Activated CD4-positive, alpha-beta T cell treated with anti-CD3 and anti-CD28 coated beads, Interleukin-2, amount 10 ng/mL, durations not matched to agents 24 days and 14 days (primary cell): ENCODE results near the gene PTPN7. TPM values are rescaled to one million over a fixed set of nuclear protein-coding genes. Genes with fewer than 3 reads are reported as not detected.
A peak's percentile ranks its signal among the peaks of the same experiment; 100 is the strongest.
"Not testable (repeated sequence)": the region's sequence is repeated elsewhere in the genome, so short reads cannot be mapped to it uniquely, and the experiment has no call there.

ENCODE experiments used
- DNase-seq: peaks from one replicate; pipeline ENCODE4 v3.0.0; 2022
- H3K27ac Mint-ChIP-seq: one replicate; pipeline ENCODE4 v1.8.0; 2022; ENCODE audit warnings: mild to moderate bottlenecking, mixed read lengths
- H3K27me3 Mint-ChIP-seq: one replicate; pipeline ENCODE4 v1.8.0; 2022; ENCODE audit warnings: mixed read lengths
- H3K36me3 Mint-ChIP-seq: one replicate; pipeline ENCODE4 v1.8.0; 2022; ENCODE audit warnings: low read depth, mild to moderate bottlenecking, mixed read lengths
- H3K4me1 Mint-ChIP-seq: one replicate; pipeline ENCODE4 v1.8.0; 2021; ENCODE audit warnings: mixed read lengths
- H3K4me3 Mint-ChIP-seq: one replicate; pipeline ENCODE4 v1.8.0; 2022; ENCODE audit warnings: mild to moderate bottlenecking, moderate library complexity, mixed read lengths
- H3K9me3 Mint-ChIP-seq: one replicate; pipeline ENCODE4 v1.8.0; 2021; ENCODE audit warnings: mixed read lengths
- intact Hi-C: fragments of 100-400 bp; cut with micrococcal nuclease; formaldehyde crosslinking; loops from one replicate; pipeline ENCODE4 v1.15.1; 2023
- total RNA-seq: library from RNA; stranded (reverse); gene quantifications from 2 replicates; pipeline ENCODE4 v1.2.3, GENCODE V29; 2022

Gene PTPN7
- total RNA-seq, 1 donor from 2014 or later = 478 TPM

DNA sequence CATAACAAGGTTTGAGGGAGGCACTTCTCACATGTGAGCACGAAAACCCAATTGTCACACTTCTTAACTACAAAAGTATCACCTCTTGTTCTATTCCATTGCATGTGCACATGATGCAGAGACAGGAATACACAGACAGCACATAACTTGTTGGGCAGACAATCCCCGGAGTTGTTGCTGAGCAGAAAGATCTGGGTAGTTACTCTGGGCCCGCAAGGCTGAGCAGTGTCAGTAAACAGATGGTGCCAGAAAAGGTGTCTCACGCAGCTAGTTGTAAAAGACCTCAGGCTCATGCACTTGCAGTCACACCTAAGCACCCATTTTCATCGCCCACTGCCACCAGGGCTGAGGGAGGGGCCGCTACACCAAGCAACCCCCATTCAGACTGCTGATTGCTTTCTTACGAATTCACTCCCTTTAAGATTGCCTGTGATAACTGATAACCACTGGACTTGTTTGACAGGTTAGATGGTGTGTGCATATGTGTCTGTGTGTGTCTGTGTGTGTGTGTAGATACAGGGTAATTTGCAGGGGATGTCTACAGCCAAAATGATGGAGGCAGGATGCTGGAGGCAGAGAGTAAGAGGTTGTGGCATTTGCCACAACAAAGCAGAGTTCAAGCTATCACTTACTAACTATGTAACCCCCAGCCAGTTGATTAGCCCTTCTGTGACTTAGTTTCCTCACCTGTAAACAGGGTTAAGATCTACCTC is 37.4 kb upstream of the PTPN7 start:
- Mint-ChIP-seq H3K4me1 (peaks cover 4% of the 10 kb centered on the region), H3K27ac (no peak overlapping the region), H3K27me3 (peaks cover 51% of the 10 kb centered on the region), H3K9me3 (no peaks in the 10 kb centered on the region), H3K4me3 (no peak overlapping the region), H3K36me3 (no peaks in the 10 kb centered on the region)
- intact Hi-C loops = no loop called here
- DNase-seq = no peak

DNA sequence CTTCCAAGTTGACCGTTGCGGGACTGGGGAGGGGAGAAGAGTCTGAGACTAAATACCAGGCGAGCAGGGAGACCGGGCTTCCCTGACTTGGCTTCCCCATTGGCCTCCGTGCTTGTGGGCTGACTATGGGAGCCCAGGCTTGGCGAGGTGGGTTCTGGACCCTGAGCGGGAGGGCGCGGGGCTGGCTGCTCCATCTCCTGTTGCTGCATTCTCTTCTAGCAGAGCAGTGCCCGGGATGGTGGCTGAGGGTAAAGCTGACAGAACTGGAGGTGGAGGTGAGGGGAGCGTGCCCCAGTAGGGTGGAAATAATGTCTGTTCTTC is 33.9 kb upstream of the PTPN7 start:
- Mint-ChIP-seq H3K36me3 (no peaks in the 10 kb centered on the region), H3K4me3 (no peak overlapping the region), H3K9me3 (no peaks in the 10 kb centered on the region), H3K27ac (no peak overlapping the region), H3K27me3 (peaks cover 44% of the 10 kb centered on the region), H3K4me1 (peaks cover 4% of the 10 kb centered on the region)
- no peak for DNase-seq
- intact Hi-C loops = no loop called here

DNA sequence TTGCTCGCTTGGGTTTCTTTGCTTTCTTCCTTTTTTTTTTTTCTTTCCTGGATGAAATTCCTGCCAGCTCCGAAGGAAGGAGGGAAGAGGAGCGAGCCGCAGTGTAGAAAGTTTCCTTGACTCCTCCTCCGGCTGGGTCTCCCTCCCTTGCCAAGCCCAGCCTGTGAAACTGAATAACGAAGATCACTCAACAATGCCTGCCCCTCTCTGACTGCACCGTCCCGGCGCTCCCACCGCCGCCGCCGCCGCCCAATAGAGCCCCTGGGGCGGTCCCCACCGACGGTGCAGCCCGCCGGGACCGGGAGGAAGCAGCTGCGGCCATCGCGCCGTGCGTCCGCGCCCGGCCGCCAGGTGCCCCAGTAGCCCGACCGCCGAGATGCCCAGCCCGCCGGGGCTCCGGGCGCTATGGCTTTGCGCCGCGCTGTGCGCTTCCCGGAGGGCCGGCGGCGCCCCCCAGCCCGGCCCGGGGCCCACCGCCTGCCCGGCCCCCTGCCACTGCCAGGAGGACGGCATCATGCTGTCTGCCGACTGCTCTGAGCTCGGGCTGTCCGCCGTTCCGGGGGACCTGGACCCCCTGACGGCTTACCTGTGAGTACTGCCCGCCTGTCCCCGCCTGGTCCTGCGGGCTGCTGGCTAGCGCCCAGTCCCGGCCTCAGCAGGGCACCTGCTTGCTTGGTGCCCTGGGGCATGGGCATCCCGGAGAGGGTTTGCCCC is 33.4 kb upstream of the PTPN7 start, which contains the start of gene LGR6:
TSS of gene LGR6 (plus strand) at position 186 of the 714 bp plus-strand sequence. CDS start at position 377, 191 bp downstream.
- no peak for DNase-seq
- no peaks in the 10 kb centered on the region for H3K36me3 Mint-ChIP-seq
- no peak within 1 kb of the TSS for H3K27ac Mint-ChIP-seq
- no peak within 1 kb of the TSS for H3K4me3 Mint-ChIP-seq
- no peaks in the 10 kb centered on the region for H3K9me3 Mint-ChIP-seq
- H3K4me1 Mint-ChIP-seq = peaks cover 4% of the 10 kb centered on the region
- intact Hi-C loops = no loop called here
- H3K27me3 Mint-ChIP-seq = peaks cover 41% of the 10 kb centered on the region

DNA sequence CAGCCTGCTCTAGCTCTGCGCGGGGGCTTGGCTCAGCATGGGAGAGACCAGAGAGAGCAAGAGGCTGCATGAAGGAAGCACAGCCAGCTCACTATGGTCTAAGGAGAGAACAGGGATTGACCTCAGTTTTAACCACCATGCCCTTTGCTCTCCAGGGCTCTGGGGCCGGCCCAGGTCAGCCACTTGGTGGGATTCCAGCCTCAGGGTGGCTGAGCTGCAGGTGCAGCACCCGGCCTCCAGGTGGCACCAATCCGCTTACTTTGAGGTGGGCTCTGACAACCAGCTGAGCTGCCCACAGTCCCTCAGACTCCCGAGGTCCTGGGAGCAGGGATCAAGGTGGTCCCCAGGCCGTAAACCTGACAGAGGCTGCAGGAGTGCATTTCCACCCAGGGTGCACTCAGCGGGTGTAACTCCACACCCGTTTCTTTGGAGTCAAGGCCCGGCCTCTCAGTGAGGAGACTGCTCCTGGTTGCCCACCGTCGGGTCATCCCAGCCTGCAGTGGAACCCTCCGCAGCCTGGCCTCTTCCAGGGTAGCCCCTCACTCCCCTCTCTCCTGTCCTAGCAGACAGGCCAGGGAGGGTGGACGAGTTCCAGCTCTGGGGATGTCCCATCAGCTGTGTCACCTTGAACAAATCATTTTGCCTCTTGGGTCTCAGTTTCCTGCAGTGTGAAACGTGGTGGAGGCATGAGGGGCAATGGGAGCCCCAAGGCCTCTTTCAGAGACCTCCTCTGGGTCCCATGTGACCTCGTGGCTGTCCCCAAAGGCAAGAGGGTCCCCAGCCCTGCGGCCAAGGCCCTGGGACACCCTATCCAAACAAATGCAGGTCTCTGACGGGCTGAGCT is 32.6 kb upstream of the PTPN7 start:
- no peaks in the 10 kb centered on the region for H3K9me3 Mint-ChIP-seq
- no peak overlapping the region for H3K27ac Mint-ChIP-seq
- H3K4me3 Mint-ChIP-seq = no peak overlapping the region
- peaks cover 2% of the 10 kb centered on the region for H3K4me1 Mint-ChIP-seq
- peak; percentile 87 for DNase-seq
- no peaks in the 10 kb centered on the region for H3K36me3 Mint-ChIP-seq
- peaks cover 38% of the 10 kb centered on the region for H3K27me3 Mint-ChIP-seq
- intact Hi-C loops = no loop called here

DNA sequence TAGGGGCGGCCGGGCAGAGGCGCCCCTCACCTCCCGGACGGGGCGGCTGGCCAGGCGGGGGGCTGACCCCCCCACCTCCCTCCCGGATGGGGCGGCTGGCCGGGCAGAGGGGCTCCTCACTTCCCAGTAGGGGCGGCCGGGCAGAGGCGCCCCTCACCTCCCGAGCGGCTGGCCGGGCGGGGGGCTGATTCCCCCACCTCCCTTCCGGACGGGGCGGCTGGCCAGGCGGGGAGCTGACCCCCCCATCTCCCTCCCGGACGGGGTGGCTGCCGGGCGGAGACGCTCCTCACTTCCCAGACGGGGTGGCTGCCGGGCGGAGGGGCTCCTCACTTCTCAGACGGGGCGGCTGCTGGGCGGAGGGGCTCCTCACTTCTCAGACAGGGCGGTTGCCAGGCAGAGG is 31.0 kb upstream of the PTPN7 start:
- DNase-seq, H3K4me1 Mint-ChIP-seq, intact Hi-C loops, H3K36me3 Mint-ChIP-seq, H3K27ac Mint-ChIP-seq, H3K9me3 Mint-ChIP-seq, H3K4me3 Mint-ChIP-seq: not testable (repeated sequence)
- H3K27me3 Mint-ChIP-seq = peaks cover 25% of the 10 kb centered on the region

DNA sequence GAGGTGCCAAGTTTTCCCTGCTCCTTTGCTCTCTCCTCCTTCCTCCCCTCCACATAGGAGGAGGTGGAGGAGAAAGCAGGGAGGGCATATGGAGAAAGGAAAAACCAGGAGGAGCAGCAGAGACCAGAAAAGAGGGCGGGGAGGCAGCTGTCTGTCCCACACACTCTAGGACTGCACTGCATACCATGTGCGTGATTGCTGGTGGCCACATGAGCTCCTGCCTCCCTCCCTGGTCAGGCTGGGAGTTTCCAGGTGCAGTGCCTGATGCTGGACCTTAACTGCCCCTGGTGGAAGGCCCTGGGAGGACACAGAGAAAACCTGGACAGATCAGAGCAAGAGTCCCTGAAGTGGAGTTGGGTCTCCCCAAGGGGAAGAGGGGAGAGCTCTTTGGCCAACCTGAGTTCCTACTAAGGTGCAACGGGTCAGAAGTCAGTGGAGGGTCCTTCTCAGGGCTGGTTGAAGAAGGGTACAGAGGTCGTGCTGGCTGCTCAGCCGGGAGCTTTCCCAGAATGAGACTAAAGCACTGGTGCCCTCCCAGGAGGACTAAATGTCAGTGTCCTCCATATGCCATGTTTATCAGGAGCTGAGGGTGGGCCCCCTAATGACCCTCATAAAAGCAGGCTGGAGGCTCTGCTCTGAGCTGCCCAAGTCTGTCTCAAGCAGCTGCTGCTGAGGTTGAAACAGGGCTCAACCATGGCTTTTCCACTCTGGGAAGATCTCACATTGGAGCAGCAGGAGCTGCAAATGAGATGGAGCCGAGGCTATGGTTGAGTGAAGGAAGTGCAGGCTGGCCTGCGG is 29.7 kb upstream of the PTPN7 start:
- H3K27me3 Mint-ChIP-seq = peaks cover 15% of the 10 kb centered on the region

DNA sequence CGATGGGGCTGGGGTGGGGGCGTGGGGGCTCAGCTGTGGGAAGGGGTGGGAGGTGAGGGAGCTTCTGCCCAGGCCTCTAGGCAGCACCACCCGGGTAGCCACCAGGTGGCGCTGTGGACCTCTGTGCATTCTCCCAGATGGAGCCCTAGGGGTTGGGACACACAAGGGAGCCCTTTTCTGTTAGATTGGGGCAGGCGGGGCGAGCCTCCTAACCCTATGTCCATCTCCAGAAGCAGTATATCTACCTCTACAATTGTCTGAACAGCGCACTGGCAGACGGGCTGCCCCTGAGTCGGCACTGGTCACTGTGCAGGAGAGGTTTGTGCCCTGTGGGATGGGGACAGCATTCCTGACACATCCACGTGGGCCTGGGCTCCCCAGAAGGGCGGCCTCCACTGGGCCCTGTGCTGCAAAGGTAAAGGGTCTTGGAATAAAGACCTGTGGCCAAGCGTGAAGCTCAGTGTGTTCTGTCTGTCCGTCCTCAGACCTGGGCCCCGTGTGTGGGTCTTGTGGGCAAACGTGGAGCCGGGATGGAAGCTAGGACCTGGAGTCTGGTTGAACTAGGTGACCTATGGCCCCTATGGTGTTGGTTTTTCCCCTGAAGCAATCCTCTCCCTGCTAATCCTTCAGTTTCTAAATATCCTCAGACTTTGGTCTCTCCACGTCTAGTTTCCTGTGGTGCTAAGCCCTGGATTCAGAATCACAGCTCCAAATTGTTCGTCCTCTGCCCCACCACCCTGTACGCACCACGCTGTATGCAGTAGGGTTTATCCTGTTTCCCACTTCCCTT is 28.8 kb upstream of the PTPN7 start:
- peaks cover 7% of the 10 kb centered on the region for H3K4me1 Mint-ChIP-seq
- peaks cover 10% of the 10 kb centered on the region for H3K27me3 Mint-ChIP-seq
- intact Hi-C loops = loop anchor here (1.0 to 2.0 kb wide), 2 partner anchors 126 to 530 kb away; no protein-coding TSS in a partner anchor
- no peaks in the 10 kb centered on the region for H3K36me3 Mint-ChIP-seq
- no peaks in the 10 kb centered on the region for H3K9me3 Mint-ChIP-seq
- peak; percentile 94 for DNase-seq
- H3K4me3 Mint-ChIP-seq = no peak overlapping the region
- no peak overlapping the region for H3K27ac Mint-ChIP-seq

More for the DNA sequence above, 29.7 kb upstream of the PTPN7 start:
- Mint-ChIP-seq H3K27ac (no peak overlapping the region), H3K9me3 (no peaks in the 10 kb centered on the region), H3K4me1 (peaks cover 2% of the 10 kb centered on the region), H3K36me3 (no peaks in the 10 kb centered on the region), H3K4me3 (no peak overlapping the region)
- DNase-seq = no peak
- intact Hi-C loops = loop anchor here (1.0 to 2.0 kb wide), 2 partner anchors 125 to 529 kb away; no protein-coding TSS in a partner anchor

DNA sequence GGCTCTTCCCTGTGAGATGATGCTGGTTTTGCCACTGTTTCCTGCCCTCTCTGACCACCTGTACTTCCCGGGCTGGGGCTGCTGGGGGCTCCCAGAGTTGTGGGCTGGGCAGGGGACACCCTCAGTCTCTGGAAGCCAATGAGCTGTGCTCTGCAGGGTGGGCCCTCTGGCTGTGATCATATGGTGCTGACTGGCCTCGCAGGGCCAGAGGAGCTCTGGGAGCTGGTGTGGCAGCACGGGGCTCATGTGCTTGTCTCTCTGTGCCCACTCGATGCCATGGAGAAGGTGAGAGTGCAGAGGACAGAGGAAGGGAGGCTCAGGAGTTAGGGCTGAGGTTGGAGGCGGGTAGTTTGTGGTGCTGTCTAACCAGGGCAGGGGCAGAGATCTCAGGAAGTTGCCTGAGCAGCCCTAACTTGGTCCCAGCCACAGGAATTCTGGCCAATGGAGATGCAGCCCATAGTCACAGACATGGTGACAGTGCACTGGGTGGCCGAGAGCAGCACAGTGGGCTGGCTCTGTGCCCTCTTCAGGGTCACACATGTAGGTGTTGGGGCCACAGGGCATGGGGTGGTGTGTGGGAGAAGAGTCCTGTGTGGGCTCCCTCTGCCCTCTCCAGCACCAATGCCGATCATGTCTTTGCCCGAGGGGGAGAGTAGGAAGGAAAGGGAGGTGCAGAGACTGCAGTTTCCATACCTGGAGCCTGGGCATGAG is 27.4 kb upstream of the PTPN7 start:
- intact Hi-C loops = loop anchor here (2.0 kb wide), 1 partner anchor 531 kb away; no protein-coding TSS in a partner anchor

DNA sequence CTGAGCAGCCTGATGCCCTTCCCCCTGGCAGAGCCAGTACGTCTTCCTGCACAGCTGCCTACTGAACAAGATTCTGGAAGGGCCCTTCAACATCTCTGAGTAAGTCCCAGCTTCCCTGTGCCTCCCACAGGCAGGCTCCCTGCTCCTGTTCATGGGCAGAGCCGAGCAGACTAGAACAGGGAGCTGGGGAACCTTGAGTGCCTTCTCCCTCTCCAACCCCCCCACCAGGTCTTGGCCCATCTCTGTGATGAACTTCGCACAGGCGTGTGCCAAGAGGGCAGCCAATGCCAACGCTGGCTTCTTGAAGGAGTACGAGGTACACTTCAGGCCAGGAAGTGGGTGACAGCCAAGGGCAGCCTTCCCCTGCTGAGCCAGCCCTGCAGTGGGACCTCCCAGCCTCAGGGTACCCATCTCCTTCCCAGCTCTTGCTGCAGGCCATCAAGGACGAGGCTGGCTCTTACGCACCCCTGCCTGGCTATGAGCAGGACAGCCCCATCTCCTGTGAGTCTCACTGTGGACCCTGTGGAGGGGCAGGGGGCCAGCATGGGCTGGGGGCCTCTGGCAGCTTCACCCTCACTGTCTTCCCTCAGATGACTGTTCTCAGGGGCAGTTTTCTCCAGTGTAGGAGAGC is 26.8 kb upstream of the PTPN7 start:
- intact Hi-C loops = no loop called here
- Mint-ChIP-seq H3K36me3 (no peaks in the 10 kb centered on the region), H3K4me1 (peaks cover 13% of the 10 kb centered on the region), H3K27ac (no peak overlapping the region), H3K27me3 (peaks cover 4% of the 10 kb centered on the region), H3K9me3 (no peaks in the 10 kb centered on the region), H3K4me3 (no peak overlapping the region)
- DNase-seq = no peak

More for the DNA sequence above, 27.4 kb upstream of the PTPN7 start:
- H3K27ac Mint-ChIP-seq = no peak overlapping the region
- peaks cover 13% of the 10 kb centered on the region for H3K4me1 Mint-ChIP-seq
- no peaks in the 10 kb centered on the region for H3K36me3 Mint-ChIP-seq
- H3K9me3 Mint-ChIP-seq = no peaks in the 10 kb centered on the region
- peaks cover 4% of the 10 kb centered on the region for H3K27me3 Mint-ChIP-seq
- H3K4me3 Mint-ChIP-seq = no peak overlapping the region
- DNase-seq = no peak

DNA sequence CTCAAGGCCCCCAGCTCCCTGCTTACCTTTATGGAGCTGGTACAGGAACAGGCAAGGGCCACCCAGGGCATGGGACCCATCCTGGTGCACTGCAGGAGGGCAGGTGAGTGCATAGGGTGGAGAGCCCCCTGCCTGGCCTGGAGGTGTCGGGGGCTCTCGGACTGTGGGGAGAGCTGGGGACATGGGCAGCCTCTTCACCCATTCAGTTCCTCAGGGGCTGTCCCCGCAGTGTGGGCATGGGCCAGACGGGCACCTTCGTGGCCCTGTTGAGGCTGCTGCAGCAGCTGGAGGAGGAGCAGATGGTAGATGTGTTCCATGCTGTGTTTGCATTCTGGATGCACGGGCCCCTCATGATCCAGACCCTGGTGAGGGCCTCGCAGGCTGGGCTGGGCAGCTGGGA is 25.9 kb upstream of the PTPN7 start:
- no peaks in the 10 kb centered on the region for H3K9me3 Mint-ChIP-seq
- no peaks in the 10 kb centered on the region for H3K36me3 Mint-ChIP-seq
- H3K27ac Mint-ChIP-seq = no peak overlapping the region
- DNase-seq = no peak
- H3K27me3 Mint-ChIP-seq = peaks cover 4% of the 10 kb centered on the region
- H3K4me3 Mint-ChIP-seq = no peak overlapping the region
- intact Hi-C loops = no loop called here
- peaks cover 13% of the 10 kb centered on the region for H3K4me1 Mint-ChIP-seq

DNA sequence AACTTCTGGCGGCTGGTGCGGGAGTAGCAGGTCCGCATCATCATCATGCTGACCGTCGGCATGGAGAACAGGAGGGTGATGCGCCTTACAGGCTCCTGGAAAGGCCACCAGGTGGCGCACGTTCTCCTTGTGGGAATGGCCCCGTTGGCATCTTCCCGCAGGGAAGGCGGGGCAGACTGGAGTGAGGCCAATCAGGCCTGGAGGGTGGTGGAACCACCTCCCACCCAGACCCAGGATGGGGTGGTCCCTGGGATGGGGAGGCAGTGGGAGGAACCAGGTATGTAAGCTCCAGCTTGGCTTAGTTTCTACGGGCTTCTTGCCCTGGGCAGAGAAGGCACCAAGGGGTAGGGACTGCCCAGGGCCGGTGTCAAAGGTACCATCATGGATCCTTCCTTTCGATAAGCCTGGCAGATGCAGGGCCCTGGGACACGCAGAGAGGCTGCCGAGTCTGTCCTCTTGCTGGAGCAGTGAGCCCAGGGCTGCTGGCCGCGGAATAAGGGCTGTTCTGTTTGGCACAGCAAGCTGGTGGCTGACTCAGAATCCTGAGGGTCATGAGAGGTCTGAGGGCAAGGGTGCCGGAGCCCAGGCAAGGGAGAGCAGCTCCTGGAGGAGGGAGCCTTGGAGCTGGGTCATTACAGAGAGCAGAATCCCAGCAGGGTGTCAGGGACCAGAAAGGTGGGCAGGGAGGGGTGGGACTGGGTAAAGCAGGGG is 24.5 kb upstream of the PTPN7 start:
- H3K27me3 Mint-ChIP-seq = peaks cover 4% of the 10 kb centered on the region
- intact Hi-C loops = no loop called here
- H3K36me3 Mint-ChIP-seq = no peaks in the 10 kb centered on the region
- H3K4me3 Mint-ChIP-seq = no peak overlapping the region
- H3K9me3 Mint-ChIP-seq = no peaks in the 10 kb centered on the region
- H3K4me1 Mint-ChIP-seq = peaks cover 13% of the 10 kb centered on the region
- H3K27ac Mint-ChIP-seq = no peak overlapping the region
- DNase-seq = peak; percentile 91
